ENCODE results near the gene MRPS6. TPM values are rescaled to one million over a fixed set of nuclear protein-coding genes. Genes with fewer than 3 reads are reported as not detected.
A peak's percentile ranks its signal among the peaks of the same experiment; 100 is the strongest.

The MRPS6 gene
- total RNA-seq (2012; rRNA removed) (7.5 and 11.9 TPM in 2 replicates), polyA plus RNA-seq (2012; rRNA removed) (32.8 and 35.1 TPM in 2 replicates), Bru-seq, nascent RNA (percentile 90 among the genes with signal in this experiment), BruChase-seq, experiment 1, labeled RNA remaining after a 6-hour chase (percentile 92 among the genes with signal in this experiment), BruChase-seq, experiment 2, labeled RNA remaining after a 2-hour chase (percentile 97 among the genes with signal in this experiment)
- polyA plus RNA-seq (2012; cell fraction: cytosol; rRNA removed), result 8.6 and 18.6 TPM in 2 replicates
- 8.7 and 26.5 TPM in 2 replicates for polyA plus RNA-seq (2012; cell fraction: nucleus; rRNA removed; ENCODE audit: low replicate concordance)
- long read RNA-seq, transcript MRPS6-201 (3 exons, 990 nt), result major isoform, 18 of 37 reads
- long read RNA-seq, partial matches to known transcripts, result 1 of 37 reads
- long read RNA-seq, other reads (novel, unspliced or antisense), result 18 of 37 reads

DNA sequence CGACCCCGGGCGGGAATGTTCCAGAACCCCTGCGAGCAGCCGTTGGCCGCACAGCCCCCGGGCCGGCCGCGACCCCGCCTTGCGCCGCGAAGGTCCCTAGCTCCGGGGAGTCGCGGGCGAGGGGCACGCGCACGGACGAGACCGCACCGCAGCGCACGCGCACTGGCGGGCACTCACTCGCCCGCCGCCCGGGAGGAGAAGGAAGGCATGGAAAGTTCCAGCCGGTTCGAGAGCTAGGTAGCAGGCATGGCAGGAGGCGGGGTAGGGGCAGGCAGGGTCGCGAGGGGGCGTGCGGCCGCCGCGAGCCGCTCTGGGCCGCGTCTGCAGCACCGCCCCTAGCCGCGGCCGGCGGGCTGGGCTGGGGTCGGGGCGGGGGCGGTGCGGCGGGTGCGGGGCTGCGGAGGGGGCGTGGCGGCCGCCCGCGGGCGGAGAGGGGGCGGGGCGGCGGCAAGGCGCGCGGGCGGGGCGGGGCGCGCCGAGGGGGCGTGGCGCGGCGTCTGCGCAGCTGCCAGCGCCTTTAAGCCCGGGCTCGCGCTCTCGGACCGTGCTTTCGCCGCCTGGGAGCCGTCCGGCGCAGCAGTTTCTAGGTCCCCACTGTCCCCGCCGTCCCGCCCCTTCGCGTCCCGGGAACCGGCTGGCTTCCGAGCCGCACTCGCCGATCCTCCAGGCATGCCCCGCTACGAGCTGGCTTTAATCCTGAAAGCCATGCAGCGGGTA lies at the start of gene MRPS6, which contains the start of gene SLC5A3:
Gene MRPS6, plus strand, starts transcription at position 547 of the 717 bp plus-strand sequence. Its CDS starts 123 bp downstream, at position 670.
Gene SLC5A3, plus strand, starts transcription at position 547 of the 717 bp plus-strand sequence. CDS start 21,621 bp downstream, outside the sequence.
- peak; percentile 88 for ATAC-seq (ENCODE audit: low read depth)
- no peak for TF ChIP-seq NFE2L2 (IDR thresholded peaks at IDR 0.05; ENCODE audit: low read depth, low read length)
- no peak for TF ChIP-seq CEBPB (IDR thresholded peaks at IDR 0.05; ENCODE audit: low read depth, low read length)
- TF ChIP-seq MAFK (IDR thresholded peaks at IDR 0.05; ENCODE audit: low read depth, low read length), result no peak
- TF ChIP-seq RFX5 (IDR thresholded peaks at IDR 0.05; ENCODE audit: low read depth, low read length), result no peak
- TF ChIP-seq USF2 (IDR thresholded peaks at IDR 0.05; ENCODE audit: low read depth, low read length), result no peak
- peak; percentile 54; the same call in 1 of the 2 replicates for TF ChIP-seq MAZ (IDR thresholded peaks at IDR 0.05; ENCODE audit: borderline replicate concordance, low read depth, low read length)
- no peak for TF ChIP-seq FOS (IDR thresholded peaks at IDR 0.05; ENCODE audit: low read depth, low read length)
- TF ChIP-seq CHD1 (IDR thresholded peaks at IDR 0.05; ENCODE audit: low read depth, low read length), result no peak
- 0 out of 2 replicates have a peak, but pooled peaks have one; percentile 7 for TF ChIP-seq RAD21 (IDR thresholded peaks at IDR 0.05; ENCODE audit: low read length)
- TF ChIP-seq, protein P1, sequence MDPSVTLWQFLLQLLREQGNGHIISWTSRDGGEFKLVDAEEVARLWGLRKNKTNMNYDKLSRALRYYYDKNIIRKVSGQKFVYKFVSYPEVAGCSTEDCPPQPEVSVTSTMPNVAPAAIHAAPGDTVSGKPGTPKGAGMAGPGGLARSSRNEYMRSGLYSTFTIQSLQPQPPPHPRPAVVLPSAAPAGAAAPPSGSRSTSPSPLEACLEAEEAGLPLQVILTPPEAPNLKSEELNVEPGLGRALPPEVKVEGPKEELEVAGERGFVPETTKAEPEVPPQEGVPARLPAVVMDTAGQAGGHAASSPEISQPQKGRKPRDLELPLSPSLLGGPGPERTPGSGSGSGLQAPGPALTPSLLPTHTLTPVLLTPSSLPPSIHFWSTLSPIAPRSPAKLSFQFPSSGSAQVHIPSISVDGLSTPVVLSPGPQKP (IDR thresholded peaks at IDR 0.05; ENCODE audit: borderline replicate concordance, low read depth, low read length), result no peak
- no peak for TF ChIP-seq SMC3 (IDR thresholded peaks at IDR 0.05; ENCODE audit: low read depth, low read length)
- peak; percentile 61 for TF ChIP-seq MXI1 (IDR thresholded peaks at IDR 0.05; ENCODE audit: borderline replicate concordance, low read depth, low read length)
- TF ChIP-seq BHLHE40 (IDR thresholded peaks at IDR 0.05; ENCODE audit: low read depth, low read length), result peak; percentile 71; the same call in 1 of the 2 replicates
- TF ChIP-seq RCOR1 (IDR thresholded peaks at IDR 0.05; ENCODE audit: insufficient replicate concordance, low read length), result no peak

More for the DNA sequence above, at the start of gene MRPS6, which contains the start of gene SLC5A3:
- no peak within 1 kb of the TSS for H2BK15ac ChIP-seq (ENCODE audit: low read depth, low read length)
- peaks cover under 1% of the 10 kb centered on the region; the same call in 1 of the 2 replicates for H3K36me3 ChIP-seq (ENCODE audit: control insufficient read depth, insufficient read depth, low read length)
- H2BK120ac ChIP-seq (ENCODE audit: low read depth, low read length), result peak within 1 kb of the TSS; percentile 59
- peaks cover 25% of the 10 kb centered on the region; the same call in 1 of the 2 replicates for H4K20me1 ChIP-seq (ENCODE audit: insufficient read depth, low read length)
- H3K27ac ChIP-seq (ENCODE audit: insufficient read depth, low read length), result peak within 1 kb of the TSS; percentile 87
- H3K9me1 ChIP-seq (ENCODE audit: insufficient read depth, low read length), result no peaks in the 10 kb centered on the region
- peak within 1 kb of the TSS; percentile 63; the same call in 1 of the 2 replicates for H2AK5ac ChIP-seq (ENCODE audit: low read depth, low read length)
- H3K14ac ChIP-seq (replicated peaks; ENCODE audit: low read depth, low read length), result peak within 1 kb of the TSS; percentile 46
- no peak within 1 kb of the TSS; the same call in 1 of the 2 replicates for H3K18ac ChIP-seq (ENCODE audit: low read depth, low read length)
- ChIA-PET CTCF (interaction anchor here (0.6 to 2.0 kb wide), 4 partner anchors 10 to 149 kb away, joined by 3 to 8 read pairs (median 3); no protein-coding TSS in a partner anchor), POLR2A (ENCODE audit: unreplicated experiment) (no interaction called here)
- H2AK9ac ChIP-seq (replicated peaks; ENCODE audit: low read depth, low read length, poor library complexity), result peak within 1 kb of the TSS; percentile 89
- dilution Hi-C loops (cut with HindIII; ENCODE audit: low sequenced_read_pairs, unreplicated experiment), result no loop called here
- peaks cover 22 to 34% of the 10 kb centered on the region in 2 experiments for H3K79me1 ChIP-seq (ENCODE audit: low read depth in 1 of 2, low read length in 2 of 2)
- H3K9me3 ChIP-seq (ENCODE audit: control insufficient read depth, insufficient read depth, low read length), result no peaks in the 10 kb centered on the region
- H3K4me1 ChIP-seq (ENCODE audit: control insufficient read depth, insufficient read depth, low read length), result peaks cover 3% of the 10 kb centered on the region; the same call in 1 of the 2 replicates
- H4K91ac ChIP-seq (ENCODE audit: insufficient read depth, low read depth, low read length), result peak within 1 kb of the TSS; percentile 57
- peak within 1 kb of the TSS; percentile 52 for H3K56ac ChIP-seq (ENCODE audit: extremely low read depth, insufficient read depth, low read length)
- peak within 1 kb of the TSS; percentile 91 for H3K9ac ChIP-seq (ENCODE audit: low read depth, low read length)
- intact Hi-C loops (cut with micrococcal nuclease), result loop anchor here (1.0 to 5.0 kb wide), 2 partner anchors 129 to 149 kb away; no protein-coding TSS in a partner anchor
- in situ Hi-C loops (cut with MboI; ENCODE audit: low sequenced_read_pairs), result no loop called here
- peaks cover 5% of the 10 kb centered on the region; the same call in 1 of the 2 replicates for H3K27me3 ChIP-seq (ENCODE audit: control insufficient read depth, insufficient read depth, low read length)
- H3K4me2 ChIP-seq (ENCODE audit: low read depth, low read length), result peak within 1 kb of the TSS; percentile 92
- no TSS peak for BruUV-seq (replicated peaks)
- peak within 1 kb of the TSS; percentile 95 for H2AFZ ChIP-seq (replicated peaks; ENCODE audit: low read length, poor library complexity)
- peak within 1 kb of the TSS; percentile 100 for H3K4me3 ChIP-seq (ENCODE audit: insufficient read depth, low read depth, low read length)
- H4K5ac ChIP-seq (ENCODE audit: low read depth, low read length), result peak within 1 kb of the TSS; percentile 56
- H2BK5ac ChIP-seq (ENCODE audit: low read depth, low read length, poor library complexity, severe bottlenecking), result peak within 1 kb of the TSS; percentile 77
- H3K23ac ChIP-seq (ENCODE audit: low read depth, low read length), result peak within 1 kb of the TSS; percentile 42
- peak; percentile 81 for DNase-seq
- H3K4ac ChIP-seq (ENCODE audit: low read depth, low read length), result peak within 1 kb of the TSS; percentile 76
- peak within 1 kb of the TSS; percentile 12; the same call in 1 of the 2 replicates for H2BK20ac ChIP-seq (ENCODE audit: low read depth, low read length)
- peak within 1 kb of the TSS; percentile 87 to 95 for H4K8ac ChIP-seq (ENCODE audit: low read depth in 2 of 2, low read length in 2 of 2)
- WGBS, 2 experiments (ENCODE audit: extremely low coverage in 2 of 2, insufficient read length in 1 of 2), result 1% methylated on average over 34 of the region's 104 CpGs; no CpG with 5 or more reads in 1 of the 2 experiments
